AML-193 (cell line): ENCODE data around the gene MYOD1.

ENCODE experiments used
- DNase-seq, 2 experiments: peaks; one replicate each; lab custom pipeline; 2025; lab: John Stamatoyannopoulos, UW

The MYOD1 gene

GRCh38 chr11:17702876-17703275 lies 16.5 kb upstream of the MYOD1 start:
- DNase-seq, result no peak

GRCh38 chr11:17703951-17704350 lies 15.4 kb upstream of the MYOD1 start:
- peak in 1 of 2 experiments; percentile 10 for DNase-seq

DNA sequence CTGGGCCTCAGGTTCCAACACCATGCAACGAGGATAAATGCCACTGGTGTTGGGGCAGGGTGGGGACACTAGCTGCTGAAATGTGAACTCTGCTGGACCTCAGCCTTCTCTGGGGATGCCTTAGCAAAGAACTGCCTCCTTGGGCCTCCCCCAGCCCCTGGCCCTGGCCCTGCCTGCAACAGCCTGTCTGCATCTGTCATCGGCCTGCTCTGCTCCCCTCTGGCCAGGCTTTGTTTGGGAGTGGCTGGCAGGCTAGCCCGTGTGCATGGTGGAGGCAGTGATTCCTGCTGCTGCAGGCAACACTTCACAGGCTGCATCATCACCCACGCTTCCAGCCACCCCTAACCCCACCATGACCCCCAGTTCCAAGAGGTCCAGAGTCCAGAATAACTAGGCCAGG lies 11.5 kb upstream of the MYOD1 start:
- no peak for DNase-seq

DNA sequence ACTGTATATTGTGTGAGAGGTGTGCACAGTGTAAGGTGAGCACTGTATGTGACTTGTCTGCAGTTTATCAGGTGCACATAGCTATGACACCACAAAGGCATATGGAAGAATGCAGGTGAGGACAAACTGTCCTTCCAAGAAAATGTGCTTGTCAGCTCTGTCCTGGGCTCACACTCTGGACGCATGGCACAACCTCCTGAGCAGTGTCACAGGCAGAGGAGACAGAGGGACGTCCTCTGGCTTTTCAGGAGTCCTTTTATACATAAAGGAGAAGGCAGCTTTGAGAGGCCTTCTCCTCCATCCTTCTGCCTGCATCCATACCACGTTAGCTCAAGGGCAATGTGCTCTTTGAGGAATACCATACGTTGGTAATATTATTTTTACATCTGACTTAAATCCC lies 7.5 kb upstream of the MYOD1 start:
- DNase-seq, result no peak

GRCh38 chr11:17713851-17714250 lies 5.5 kb upstream of the MYOD1 start:
- no peak for DNase-seq

DNA sequence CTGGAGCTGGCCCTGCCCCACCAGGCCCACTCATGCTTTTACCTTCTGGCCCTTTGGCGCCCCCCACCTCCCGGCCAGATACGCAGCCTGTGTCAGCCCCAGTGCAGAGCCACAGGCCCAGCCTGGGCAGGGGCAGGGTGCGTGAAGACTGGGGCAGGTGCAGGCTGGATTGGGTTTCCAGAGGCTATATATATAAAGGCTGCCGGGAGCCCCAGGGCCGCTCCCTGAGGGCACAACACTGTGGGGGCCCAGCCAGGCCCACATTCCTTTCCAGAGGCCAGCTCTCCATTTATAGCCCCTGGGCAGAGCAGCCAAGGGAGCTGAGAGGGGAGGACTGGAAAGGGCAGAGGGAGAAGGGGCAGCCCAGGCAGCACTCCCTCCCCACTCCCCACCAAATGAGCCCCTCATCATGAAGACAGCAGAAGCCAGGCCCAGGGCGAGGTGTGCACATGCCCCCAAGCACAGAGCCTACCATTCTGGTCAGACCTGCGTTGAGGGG lies 5.0 kb upstream of the MYOD1 start:
- DNase-seq, result no peak

DNA sequence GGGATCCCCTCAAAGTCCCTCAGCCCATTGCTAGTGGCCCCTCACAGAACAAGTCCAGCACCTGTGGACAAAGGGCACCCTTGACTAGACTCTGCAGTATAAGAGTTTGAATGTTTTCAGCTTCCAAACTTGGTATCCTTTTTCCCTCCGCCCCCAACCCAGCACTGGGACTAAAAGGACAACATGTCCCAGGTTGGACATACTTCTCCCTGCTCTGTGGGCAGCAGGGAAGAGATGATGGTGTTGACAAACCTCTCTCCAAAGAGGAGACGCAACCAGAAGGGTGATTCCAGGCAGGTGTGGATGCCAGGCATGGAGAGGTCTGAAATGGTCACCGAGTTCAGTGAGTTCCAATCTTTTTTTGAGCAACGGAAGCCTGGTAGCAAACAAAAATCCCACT lies 4.5 kb upstream of the MYOD1 start:
- no peak for DNase-seq

GRCh38 chr11:17716807-17717206 lies 2.6 kb upstream of the MYOD1 start:
- no peak for DNase-seq

- DNase-seq, result no peak
Observed at GRCh38 chr11:17718015-17718414, 1.4 kb upstream of the MYOD1 start.

GRCh38 chr11:17718510-17718962 lies 835 bp upstream of the MYOD1 start:
- no peak for DNase-seq

DNA sequence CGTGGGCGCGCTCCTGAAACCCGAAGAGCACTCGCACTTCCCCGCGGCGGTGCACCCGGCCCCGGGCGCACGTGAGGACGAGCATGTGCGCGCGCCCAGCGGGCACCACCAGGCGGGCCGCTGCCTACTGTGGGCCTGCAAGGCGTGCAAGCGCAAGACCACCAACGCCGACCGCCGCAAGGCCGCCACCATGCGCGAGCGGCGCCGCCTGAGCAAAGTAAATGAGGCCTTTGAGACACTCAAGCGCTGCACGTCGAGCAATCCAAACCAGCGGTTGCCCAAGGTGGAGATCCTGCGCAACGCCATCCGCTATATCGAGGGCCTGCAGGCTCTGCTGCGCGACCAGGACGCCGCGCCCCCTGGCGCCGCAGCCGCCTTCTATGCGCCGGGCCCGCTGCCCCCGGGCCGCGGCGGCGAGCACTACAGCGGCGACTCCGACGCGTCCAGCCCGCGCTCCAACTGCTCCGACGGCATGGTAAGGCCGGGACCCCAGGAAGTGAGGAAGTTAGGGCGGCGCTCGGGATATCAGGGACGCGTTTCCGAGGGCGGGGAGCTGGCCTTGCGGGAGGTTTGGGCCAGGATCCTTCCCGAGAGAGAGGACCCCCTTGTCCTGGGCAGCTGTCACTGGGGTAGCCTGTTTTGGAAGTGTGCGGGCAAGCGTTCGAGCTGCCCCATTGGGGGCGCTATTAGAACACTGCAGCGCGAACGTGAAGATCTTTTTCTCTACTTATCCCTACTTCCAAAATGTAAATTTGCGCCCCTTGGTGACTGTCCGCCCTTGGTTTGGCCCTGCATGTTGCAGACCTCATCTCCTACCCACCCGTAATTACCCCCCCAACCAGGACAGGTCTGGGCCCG lies 796 bp downstream of the MYOD1 start:
- DNase-seq, result no peak

DNA sequence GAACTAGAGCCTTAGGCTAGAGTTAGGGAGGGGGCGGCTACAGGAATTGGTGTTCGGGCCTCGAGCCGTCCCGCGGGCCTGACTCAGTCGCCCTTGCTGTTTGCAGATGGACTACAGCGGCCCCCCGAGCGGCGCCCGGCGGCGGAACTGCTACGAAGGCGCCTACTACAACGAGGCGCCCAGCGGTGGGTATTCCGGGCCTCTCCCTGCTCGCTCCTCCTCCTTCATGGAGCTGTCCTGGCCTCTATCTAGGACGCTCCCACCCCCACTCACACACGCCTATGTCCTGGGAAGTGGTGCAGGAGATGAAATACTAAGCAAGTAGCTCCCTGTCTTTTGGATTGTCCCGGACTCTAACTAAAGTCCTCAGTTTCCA lies 1.4 kb downstream of the MYOD1 start:
- DNase-seq, result no peak

DNA sequence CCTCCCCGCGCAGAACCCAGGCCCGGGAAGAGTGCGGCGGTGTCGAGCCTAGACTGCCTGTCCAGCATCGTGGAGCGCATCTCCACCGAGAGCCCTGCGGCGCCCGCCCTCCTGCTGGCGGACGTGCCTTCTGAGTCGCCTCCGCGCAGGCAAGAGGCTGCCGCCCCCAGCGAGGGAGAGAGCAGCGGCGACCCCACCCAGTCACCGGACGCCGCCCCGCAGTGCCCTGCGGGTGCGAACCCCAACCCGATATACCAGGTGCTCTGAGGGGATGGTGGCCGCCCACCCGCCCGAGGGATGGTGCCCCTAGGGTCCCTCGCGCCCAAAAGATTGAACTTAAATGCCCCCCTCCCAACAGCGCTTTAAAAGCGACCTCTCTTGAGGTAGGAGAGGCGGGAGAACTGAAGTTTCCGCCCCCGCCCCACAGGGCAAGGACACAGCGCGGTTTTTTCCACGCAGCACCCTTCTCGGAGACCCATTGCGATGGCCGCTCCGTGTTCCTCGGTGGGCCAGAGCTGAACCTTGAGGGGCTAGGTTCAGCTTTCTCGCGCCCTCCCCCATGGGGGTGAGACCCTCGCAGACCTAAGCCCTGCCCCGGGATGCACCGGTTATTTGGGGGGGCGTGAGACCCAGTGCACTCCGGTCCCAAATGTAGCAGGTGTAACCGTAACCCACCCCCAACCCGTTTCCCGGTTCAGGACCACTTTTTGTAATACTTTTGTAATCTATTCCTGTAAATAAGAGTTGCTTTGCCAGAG lies 2.0 kb downstream of the MYOD1 start:
- no peak for DNase-seq

GRCh38 chr11:17722000-17722643 lies 2.8 kb downstream of the MYOD1 start:
- no peak for DNase-seq

DNA sequence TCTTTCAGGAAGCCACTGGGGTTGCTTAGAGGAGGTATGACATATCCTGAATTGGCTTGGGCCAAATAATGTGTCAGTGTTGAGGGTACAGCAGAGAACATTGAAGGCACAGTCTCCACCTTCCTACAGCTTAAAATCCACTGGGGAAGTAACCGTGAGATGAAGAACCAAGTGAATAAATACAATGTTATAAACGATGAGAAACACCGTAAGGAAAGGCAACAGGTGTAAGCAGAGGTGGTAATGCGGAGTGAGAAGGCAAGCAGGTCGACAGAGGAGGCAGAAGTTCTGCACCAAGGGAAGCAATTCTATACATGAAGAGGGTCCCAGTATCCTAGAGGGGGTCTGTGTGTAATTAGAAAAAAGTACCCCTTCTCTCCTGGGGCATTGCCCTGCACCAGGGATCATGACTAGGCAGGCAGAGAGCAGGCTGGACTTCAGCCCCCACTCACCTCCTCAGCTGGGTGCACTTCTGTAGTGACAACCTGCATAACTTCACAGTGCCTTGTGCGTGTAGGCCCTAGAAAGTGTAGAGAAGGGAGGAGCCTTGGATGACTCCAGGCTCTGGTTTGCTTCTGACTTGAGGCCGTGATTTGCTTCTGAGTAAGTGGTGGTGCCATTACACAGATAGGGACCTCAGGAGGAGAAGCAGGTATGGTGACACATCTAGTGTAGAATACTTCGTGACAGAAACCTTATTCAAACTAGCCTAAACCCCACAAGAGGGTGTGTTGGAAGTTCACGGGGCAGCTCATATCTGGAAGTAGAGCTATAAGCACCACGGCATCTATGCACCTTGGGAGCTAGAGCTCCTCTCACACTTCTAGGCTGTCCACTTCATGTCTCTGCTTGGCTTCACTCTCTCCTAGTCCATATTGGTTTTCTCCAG lies 4.9 kb downstream of the MYOD1 start:
- DNase-seq, result no peak

DNA sequence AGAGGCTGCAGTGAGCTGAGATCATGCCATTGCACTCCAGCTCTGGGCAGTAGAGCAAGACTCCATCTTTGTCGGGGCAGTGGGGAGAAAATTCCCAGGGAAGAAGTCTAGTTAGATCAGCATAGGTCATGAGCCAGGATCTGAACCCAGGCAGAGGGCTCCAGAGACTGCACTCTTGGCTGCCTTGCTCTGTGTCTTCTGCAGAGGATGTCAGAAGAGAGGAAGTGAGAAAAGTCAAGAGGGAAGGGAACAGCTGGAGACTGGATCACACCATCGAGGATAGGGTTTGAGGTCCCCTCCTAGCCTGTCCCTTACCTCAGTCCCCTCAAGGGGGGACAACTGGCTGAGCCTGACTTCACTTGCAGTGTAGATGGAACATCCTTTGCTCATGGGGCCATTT lies 5.8 kb downstream of the MYOD1 start:
- no peak for DNase-seq

- DNase-seq, result no peak
Observed at GRCh38 chr11:17730137-17730536, 10.8 kb downstream of the MYOD1 start.

- DNase-seq, result peak; percentile 34 to 59
Observed at GRCh38 chr11:17730608-17731462, 11.5 kb downstream of the MYOD1 start.

DNA sequence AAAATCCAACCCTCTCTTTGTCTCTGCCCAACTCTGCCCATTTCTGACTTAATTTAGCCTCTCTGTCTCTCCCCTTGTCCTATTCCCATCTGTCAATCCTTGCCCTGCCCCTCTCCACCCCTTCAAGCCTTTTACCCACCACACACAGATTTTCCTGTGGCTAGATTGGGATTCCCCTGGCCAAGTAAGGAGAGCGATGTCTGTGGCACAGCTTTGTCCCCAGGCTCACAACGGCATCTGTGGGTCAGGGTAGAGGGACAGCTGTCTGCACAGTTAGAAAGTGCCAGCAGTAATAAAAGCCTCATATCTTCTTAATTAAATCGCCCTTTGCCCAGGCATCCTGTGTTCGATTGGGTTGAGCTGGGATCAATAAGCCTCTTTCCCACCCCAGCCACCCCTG lies 13.9 kb downstream of the MYOD1 start:
- DNase-seq, result no peak

DNA sequence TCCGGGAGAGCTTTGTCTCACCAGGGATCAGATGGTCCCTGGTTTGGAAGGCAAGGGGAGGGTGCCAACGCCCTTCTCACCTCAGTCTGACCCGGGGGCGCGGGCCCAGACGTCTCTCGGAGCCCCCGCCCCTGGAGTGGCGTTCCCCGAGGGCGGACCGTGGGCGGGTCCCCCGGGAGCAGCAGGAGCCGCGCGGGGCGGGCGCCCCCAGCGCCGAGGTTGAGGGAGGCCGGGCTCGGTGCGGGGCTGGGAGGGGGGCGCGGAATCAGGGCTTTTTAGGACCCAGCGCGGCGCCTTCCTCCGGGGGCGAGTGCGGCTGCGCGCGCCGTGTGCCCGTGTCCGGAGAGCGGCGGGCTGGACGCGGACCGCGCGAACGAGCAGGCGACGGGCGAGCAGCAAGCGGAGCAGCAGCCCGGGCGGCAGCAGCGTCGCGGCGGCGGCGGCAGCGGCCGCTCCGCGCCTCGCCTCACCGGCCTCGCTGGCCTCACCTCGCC lies 15.1 kb downstream of the MYOD1 start, which contains the start of gene KCNC1:
Gene KCNC1 (plus strand): TSS at position 364 of the 494 bp plus-strand sequence. CDS start 1,222 bp downstream, outside the sequence.
- no peak for DNase-seq
